HG03439 (cell line): ENCODE measurements around the gene EVPL.
"Not testable (repeated sequence)": the region's sequence is repeated elsewhere in the genome, so short reads cannot be mapped to it uniquely, and the experiment has no call there.

ENCODE experiments used
- ATAC-seq: cut with Tn5 transposase; IDR thresholded peaks from one replicate; pipeline ENCODE4 v1.9.1; 2021; ENCODE audit warnings: mild to moderate bottlenecking, moderate library complexity; ENCODE audit not compliant: unreplicated experiment

The EVPL gene

DNA sequence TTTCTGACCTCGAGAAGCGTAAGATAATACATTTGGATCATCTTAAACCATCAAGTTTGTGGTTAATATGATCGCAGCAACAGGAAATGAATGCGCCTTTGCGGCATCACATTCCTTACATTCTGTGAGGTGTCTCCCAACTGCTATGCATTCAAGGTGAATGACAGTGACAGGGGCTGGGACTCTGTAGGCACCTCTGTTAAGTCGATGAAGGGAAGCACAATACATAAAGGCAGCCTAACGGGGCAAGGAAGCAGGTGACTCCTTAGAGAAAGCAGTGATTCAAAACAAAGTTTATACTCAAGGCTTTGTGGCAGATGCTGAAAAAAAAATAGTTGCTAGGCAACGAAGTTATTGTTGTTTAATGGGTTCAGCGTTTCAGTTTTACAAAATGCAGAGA, 21.6 kb upstream of the EVPL start:
- ATAC-seq, result no peak

- no peak for ATAC-seq
Measured at GRCh38 chr17:76048025-76048605, 21.0 kb upstream of the EVPL start.

- ATAC-seq, result no peak
Measured at GRCh38 chr17:76046064-76046463, 19.0 kb upstream of the EVPL start.

- ATAC-seq, result not testable (repeated sequence)
Measured at GRCh38 chr17:76044475-76045007, 17.4 kb upstream of the EVPL start.

DNA sequence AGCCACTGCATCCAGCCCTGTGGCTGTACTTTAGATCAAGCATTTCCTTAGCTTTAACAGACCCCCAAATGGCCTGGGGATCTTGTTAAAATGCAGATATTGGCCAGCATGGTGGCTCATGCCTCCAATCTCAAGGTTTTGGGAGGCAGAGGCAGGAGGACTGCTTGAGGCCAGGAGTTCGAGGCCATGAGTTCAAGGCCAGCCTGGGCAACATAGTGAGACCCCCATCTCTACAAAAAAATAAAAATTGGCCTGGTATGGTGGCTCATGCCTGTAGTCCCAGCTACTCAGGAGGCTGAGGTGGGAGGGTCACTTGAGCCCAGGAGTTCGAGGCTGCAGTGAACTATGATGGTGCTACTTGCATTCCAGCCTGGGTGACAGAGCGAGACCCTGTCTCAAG, 15.8 kb upstream of the EVPL start:
- ATAC-seq, result not testable (repeated sequence)

GRCh38 chr17:76040376-76040775, 13.3 kb upstream of the EVPL start:
- no peak for ATAC-seq

GRCh38 chr17:76039121-76039520, 12.0 kb upstream of the EVPL start:
- ATAC-seq, result no peak

- ATAC-seq, result no peak
Measured at GRCh38 chr17:76038050-76038449, 10.9 kb upstream of the EVPL start.

DNA sequence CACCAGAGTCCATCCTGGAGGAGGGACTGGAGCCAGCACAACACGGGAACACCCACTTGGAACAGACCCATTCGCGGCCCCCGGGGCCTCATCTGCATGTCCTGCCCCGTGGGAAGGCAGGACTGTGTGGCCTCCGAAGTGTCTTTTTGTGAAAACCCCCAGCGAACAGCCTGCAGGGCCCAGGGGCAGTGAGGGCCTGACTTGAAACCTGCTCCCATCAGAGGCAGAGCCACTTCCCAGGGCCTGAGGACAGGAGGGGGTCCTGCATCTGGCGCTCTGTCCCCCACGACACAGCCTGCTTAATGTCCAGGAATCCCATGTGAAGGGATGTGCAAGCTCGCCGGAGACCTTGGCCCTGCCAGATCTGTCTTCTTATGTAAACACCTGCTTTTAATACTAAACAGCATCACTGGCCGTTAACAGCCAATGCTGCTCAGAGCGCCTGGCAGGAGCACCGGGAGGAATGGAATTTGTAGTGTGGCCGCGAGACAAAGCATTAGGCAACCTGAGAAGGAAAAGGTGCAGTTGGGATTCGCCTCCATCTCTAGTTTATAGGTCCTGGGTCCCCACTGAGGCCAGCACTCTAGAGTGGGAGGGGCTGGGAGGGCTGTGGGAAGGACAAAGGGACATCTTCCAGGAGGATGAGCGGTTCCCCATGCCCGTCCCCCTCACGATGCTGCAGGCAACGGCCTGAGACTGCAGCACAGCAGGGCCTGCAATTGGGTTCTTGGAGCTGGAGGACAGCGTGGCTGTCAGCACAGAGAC, 9.6 kb upstream of the EVPL start:
- no peak for ATAC-seq

DNA sequence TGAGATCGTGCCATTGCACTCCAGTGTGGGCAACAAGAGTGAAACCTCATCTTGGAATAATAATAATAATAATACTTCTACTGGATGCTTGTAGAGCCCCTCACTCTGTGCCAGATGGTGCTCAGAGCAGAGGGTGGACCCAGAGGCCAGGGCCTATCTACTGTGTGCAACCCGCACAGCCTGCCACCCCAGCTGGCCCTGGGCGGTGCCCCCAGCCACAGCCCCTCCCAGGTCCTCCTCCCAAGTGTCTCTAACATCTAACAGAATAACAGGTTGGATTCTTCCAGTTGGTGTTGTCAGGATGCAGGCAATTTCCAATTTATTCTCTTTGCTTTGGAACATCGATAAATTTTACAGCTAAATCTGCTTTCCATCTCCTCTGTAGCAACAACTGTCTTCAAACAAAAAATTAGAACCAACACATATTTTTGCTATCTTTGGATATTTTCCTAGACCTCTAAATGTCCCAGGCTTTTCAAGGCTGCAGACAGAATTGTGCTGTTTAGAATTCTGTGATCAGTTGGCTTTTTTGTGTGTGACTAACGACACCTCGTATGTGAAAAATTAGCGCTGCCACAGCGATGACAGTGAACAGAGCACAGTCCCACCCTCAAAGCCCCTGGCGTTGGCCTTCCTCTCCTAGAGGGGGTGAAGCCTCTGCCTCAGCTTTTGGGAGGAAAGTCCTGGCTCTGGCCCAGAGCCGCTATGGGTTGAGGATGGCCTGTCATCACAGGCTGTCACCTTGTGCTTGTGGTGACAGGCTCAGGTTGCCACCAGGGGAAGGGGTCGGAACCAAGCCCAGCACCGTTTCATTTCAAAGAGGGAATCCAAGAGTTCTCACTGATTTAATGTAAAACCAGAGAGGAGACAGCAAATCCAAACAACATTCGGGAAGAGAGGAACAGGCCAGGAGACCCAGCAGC, 7.6 kb upstream of the EVPL start:
- ATAC-seq, result no peak

- no peak for ATAC-seq
Measured at GRCh38 chr17:76033139-76033538, 6.0 kb upstream of the EVPL start.

DNA sequence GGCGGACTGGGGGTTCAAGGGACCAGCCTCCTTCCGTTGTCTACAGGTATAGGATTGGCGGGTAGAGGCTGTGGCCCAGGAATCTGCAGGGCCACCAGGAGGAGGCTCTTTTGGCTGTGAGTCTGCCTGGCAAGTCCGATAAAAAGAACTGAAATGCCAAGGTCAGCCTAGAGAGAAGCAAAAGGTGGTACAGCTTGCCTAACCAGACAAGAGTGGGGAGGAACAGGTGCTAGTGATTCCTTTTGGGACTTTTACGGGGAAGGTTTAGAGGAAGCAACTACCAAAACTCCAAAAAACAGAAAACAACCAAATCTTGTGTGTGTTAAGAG, 5.6 kb upstream of the EVPL start:
- no peak for ATAC-seq

DNA sequence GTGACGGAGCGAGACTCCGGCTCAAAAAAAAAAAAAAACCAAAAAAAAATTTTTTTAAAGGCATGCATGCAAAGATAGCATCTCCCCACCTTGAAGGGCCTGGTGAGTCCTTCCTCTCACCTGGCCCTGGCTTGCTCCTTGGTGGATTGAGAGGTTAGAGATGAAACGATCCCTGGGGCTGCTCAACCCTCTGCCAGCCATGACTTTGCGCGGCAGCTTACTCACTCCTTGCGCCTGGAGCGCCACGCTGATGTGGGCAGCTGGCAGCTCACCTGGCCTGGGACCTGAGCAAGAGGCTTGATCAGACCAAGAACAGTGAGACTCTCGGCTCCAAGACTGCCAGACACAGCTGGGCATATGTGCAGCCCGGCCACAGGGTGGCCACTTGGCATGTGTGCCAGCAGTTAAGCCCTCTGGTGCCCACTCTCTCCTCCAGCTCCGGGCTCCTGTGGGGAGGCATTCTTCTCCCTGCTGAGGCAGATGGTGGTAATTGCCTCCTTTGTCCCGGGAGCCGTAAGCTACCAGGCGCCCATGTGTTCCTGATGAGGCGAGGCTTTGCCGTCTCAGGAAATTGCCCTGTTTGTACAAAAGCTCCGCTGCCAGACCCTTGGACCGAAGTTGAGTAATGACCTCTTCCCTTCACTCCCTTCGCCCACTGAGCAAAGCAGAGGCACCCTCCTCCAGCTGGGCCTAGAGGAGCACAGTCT, 5.1 kb upstream of the EVPL start:
- no peak for ATAC-seq

GRCh38 chr17:76026714-76027158, 370 bp downstream of the EVPL start:
- ATAC-seq, result no peak

DNA sequence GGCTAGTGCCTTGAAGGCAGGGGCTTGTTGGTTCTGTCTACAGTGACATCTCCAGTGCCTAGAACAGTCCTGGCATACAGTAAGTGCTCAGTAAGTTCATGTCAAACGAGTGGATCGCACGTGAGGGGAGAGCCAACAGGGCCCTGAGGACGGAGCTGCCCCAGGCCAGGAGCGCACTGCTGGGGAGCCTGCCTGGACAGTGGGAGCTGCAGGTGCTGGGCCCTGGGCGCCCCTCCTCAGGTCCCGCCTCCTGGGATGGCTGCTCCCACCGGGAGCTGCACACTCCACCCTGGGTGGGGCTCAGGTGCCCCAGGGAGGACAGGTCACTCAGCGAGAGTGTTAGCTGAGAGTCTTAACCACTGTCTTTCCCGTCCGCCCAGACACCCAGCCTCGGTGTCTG, 1.8 kb downstream of the EVPL start:
- ATAC-seq, result no peak

- ATAC-seq, result no peak
Measured at GRCh38 chr17:76024353-76024752, 2.8 kb downstream of the EVPL start.

DNA sequence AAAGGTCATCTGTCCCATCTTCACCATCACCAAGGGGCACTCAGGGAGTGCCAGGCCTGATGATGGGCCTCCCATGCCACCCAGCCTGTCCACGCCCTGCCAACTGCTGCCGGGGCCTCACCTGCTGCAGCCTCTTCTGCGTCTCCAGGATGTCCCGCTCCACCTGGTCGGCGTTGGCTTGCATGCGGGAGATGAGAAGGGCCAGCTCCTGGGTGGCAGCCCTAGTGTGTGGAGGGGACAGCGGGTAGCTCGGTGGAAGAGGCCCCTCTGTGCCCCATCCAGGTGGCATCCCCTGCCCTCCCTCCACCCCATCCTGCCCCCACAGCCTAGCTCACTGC, 3.2 kb downstream of the EVPL start:
- no peak for ATAC-seq

DNA sequence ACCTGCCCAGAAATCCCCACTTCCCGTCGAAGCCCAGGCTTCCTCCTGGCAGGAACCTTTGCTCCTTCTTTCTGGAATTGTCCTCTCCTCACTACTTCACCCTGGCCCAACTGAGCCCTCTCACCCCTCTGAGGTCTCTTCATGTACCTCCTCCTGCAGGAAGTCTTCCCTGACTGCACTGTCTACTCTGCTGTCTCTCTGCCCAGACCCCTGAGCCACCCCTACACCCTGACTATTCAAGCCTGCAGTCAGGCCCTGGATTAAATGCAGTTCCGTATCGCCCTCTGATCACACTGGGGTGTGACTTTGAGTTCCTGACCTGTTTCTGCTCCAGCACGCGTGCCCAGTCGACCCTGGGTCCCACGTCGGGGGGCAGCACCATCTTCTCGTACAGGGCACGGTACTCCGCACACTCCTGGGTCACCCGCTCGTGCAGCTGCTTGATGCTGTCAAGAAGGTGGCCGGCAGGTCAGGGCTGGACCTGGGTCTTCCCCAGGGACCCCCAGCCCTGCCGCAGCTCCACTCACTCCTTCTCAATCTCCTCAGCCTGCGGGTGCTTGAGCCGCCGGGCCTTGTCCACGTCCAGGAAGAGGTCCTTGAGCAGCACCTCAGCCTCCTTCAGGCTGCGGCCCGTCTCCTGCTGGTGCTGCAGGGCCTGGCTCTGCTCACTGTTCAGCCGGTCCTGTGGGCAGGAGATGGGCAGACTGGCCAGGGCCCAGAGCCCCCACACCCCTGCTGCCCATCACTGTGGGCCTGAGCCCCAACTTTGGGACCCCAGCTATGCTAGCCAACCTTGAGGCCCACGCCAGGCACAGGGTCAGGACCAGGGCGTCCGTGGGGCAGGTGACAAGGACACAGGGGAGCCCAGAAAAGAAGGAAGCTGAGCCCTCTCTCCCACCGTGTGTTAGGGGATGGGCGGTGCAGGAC, 3.9 kb downstream of the EVPL start:
- ATAC-seq, result no peak

GRCh38 chr17:76022285-76022684, 4.8 kb downstream of the EVPL start:
- ATAC-seq, result no peak
